Measurements from ENCODE around the gene SVIP. TPM values are rescaled to one million over a fixed set of nuclear protein-coding genes. Genes with fewer than 3 reads are reported as not detected.

Gene SVIP
- total RNA-seq, 1 donor from 2014 or later: 35.6 TPM

DNA sequence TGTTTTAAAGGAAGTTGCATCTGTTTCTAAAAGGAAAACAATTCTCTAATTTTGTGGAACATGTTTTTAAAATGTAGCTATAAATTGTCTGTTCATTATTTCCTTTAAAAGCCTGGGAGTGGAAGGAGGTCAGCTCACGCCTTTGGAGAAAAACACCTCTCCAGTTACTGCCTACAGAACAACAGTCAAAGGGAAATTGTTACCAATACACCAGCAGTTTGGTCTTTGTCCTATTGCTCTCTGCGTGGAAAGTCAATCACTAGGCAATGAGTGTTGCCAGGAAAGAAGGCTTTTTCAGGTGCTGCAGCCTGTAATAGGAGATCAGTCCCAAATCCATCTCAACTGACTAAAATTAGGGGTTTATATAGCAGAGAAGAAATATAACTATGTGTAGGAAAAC lies 22.2 kb downstream of the SVIP start:
- no peaks in the 10 kb centered on the region for H3K9me3 ChIP-seq
- no peak overlapping the region for H3K4me3 ChIP-seq
- H3K36me3 ChIP-seq: no peaks in the 10 kb centered on the region
- DNase-seq (no peak), ATAC-seq (no peak)
- H3K4me1 ChIP-seq: peaks cover 11% of the 10 kb centered on the region
- H3K27ac ChIP-seq: no peak overlapping the region
- TF ChIP-seq, protein P1, sequence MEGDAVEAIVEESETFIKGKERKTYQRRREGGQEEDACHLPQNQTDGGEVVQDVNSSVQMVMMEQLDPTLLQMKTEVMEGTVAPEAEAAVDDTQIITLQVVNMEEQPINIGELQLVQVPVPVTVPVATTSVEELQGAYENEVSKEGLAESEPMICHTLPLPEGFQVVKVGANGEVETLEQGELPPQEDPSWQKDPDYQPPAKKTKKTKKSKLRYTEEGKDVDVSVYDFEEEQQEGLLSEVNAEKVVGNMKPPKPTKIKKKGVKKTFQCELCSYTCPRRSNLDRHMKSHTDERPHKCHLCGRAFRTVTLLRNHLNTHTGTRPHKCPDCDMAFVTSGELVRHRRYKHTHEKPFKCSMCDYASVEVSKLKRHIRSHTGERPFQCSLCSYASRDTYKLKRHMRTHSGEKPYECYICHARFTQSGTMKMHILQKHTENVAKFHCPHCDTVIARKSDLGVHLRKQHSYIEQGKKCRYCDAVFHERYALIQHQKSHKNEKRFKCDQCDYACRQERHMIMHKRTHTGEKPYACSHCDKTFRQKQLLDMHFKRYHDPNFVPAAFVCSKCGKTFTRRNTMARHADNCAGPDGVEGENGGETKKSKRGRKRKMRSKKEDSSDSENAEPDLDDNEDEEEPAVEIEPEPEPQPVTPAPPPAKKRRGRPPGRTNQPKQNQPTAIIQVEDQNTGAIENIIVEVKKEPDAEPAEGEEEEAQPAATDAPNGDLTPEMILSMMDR (IDR thresholded peaks at IDR 0.05): no peak
- intact Hi-C loops (cut with DNase I): no loop called here
- no peaks in the 10 kb centered on the region for H3K27me3 ChIP-seq

DNA sequence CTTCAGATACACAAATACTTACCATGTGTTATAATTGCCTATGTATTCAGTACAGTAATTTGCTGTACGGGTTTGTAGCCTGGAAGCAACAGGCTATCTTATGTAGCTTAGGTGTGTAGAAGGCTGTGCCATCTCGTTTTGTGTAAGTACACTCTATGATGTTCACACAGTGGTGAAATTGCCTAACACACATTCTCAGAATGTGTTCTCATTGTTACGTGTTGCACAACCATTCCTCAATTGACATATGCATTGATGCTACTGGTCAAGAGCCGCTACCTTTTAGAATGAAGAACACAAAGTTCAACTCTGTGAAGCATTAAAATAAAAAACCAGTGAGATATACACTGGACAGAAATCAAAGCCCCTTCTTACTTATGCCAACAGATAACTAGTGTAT lies 26.7 kb downstream of the SVIP start:
- intact Hi-C loops (cut with DNase I): no loop called here
- Histone ChIP-seq H3K4me3 (no peak overlapping the region), H3K27ac (no peak overlapping the region), H3K9me3 (no peaks in the 10 kb centered on the region), H3K36me3 (no peaks in the 10 kb centered on the region), H3K27me3 (no peaks in the 10 kb centered on the region), H3K4me1 (peaks cover 4% of the 10 kb centered on the region)
- no peak for ATAC-seq
- TF ChIP-seq, protein P1 (IDR thresholded peaks at IDR 0.05): no peak
- no peak for DNase-seq

DNA sequence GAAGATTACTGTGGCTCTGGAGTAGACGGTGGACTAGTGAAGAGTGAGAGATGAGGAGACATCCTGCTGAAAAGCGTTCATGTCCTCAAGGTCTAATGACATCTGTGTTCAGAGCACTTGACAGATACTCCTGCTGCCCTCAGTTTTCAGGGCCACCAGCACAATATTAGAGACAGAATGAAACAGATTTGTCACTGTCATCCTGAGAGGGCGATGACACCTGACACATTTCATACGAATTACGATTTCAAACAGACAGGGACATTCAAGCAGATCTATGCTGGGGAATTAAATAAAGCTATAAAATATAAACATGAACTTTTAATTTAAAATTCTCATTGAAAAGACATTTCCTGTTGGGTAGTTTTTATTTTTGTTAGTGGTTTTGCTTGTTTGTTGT lies 29.1 kb downstream of the SVIP start:
- ATAC-seq (no peak), DNase-seq (no peak)
- intact Hi-C loops (cut with DNase I): no loop called here
- TF ChIP-seq, protein P1 (IDR thresholded peaks at IDR 0.05): no peak
- no peak overlapping the region for H3K4me3 ChIP-seq
- no peaks in the 10 kb centered on the region for H3K4me1 ChIP-seq
- H3K27ac ChIP-seq: no peak overlapping the region
- no peaks in the 10 kb centered on the region for H3K36me3 ChIP-seq
- H3K9me3 ChIP-seq: no peaks in the 10 kb centered on the region
- H3K27me3 ChIP-seq: no peaks in the 10 kb centered on the region

DNA sequence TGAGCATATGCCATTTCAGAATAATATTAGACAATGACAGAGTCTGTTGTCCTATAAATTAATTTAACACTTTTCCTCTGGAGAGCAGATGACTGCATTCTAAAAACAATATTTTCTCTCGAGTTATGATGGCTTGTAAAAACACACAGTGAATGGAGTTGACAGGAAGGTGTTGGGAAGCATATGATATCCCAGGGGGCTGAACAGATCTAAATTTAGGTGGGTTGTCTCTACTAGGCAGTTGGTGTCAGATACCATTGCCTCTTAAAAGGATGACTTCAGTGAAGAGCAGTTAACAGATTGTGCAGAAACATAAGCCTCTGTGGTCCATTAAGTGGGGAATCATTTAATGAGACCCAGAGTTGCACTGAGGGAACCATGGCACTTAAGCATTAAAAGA lies 30.7 kb downstream of the SVIP start:
- TF ChIP-seq, protein P1 (IDR thresholded peaks at IDR 0.05): no peak
- DNase-seq: no peak
- Histone ChIP-seq H3K4me3 (no peak overlapping the region), H3K27me3 (no peaks in the 10 kb centered on the region), H3K36me3 (no peaks in the 10 kb centered on the region), H3K4me1 (no peaks in the 10 kb centered on the region), H3K27ac (no peak overlapping the region), H3K9me3 (no peaks in the 10 kb centered on the region)
- intact Hi-C loops (cut with DNase I): no loop called here
- ATAC-seq: no peak

DNA sequence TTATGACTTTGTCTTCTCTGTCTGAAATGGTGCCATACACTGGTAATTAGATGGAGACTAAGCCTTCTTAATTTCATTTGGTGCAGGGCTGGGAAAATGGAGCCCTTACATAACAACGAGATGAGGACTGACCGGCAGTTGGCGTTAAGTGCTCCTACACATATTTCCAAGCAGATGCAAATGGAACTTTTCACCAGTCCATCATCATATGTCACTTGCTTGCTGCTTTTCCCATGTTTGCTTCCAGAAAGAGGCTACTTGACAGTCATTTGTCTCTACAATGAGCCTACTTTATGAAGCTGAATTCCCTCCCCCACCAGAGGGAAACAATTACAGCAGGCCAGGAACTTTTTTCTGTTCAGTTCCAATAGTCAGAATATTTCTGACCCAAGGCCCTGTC lies 32.6 kb downstream of the SVIP start:
- TF ChIP-seq, protein P1 (IDR thresholded peaks at IDR 0.05): no peak
- no peak overlapping the region for H3K4me3 ChIP-seq
- DNase-seq: no peak
- H3K27ac ChIP-seq: no peak overlapping the region
- H3K36me3 ChIP-seq: no peaks in the 10 kb centered on the region
- H3K9me3 ChIP-seq: no peaks in the 10 kb centered on the region
- H3K4me1 ChIP-seq: no peaks in the 10 kb centered on the region
- H3K27me3 ChIP-seq: no peaks in the 10 kb centered on the region
- intact Hi-C loops (cut with DNase I): no loop called here
- ATAC-seq: no peak

DNA sequence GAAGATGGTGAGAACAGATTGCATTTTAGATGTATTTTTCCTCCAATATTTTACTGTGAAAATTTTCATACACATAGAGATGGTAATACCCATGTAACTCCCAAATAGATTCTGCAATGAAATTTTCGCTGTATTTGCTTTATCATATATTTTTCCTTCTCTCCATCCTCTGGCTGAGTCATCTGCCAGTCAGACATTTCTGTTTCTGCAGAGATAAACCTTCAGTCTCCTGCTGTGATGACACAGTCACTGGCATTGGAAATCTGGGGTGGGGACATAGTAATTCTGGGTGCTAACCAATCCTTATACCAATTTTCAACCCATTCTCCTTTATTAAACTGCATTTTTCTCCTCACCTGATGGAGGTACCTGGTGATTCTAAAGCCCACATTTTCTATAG lies 33.7 kb downstream of the SVIP start:
- Histone ChIP-seq H3K4me1 (no peaks in the 10 kb centered on the region), H3K4me3 (no peak overlapping the region), H3K9me3 (no peaks in the 10 kb centered on the region), H3K27me3 (no peaks in the 10 kb centered on the region), H3K36me3 (no peaks in the 10 kb centered on the region), H3K27ac (no peak overlapping the region)
- TF ChIP-seq, protein P1 (IDR thresholded peaks at IDR 0.05): no peak
- intact Hi-C loops (cut with DNase I): no loop called here
- ATAC-seq (no peak), DNase-seq (no peak)
